Measurements from ENCODE around the gene MGAT3.

MGAT3 gene

GRCh38 chr22:39479254-39479653, 22.4 kb downstream of the MGAT3 start:
- in situ Hi-C loops (cut with MboI; ENCODE audit: low sequenced_read_pairs, unreplicated experiment), result no loop called here
- no peak for DNase-seq (ENCODE audit: low spot score)
- no peak for TF ChIP-seq CTCF (IDR thresholded peaks at IDR 0.05; ENCODE audit: borderline replicate concordance, control extremely low read depth, extremely low read depth, insufficient read depth, missing control alignments)

- TF ChIP-seq CTCF (IDR thresholded peaks at IDR 0.05; ENCODE audit: borderline replicate concordance, control extremely low read depth, extremely low read depth, insufficient read depth, missing control alignments), result no peak
- no peak for DNase-seq (ENCODE audit: low spot score)
- in situ Hi-C loops (cut with MboI; ENCODE audit: low sequenced_read_pairs, unreplicated experiment), result no loop called here
Observed at GRCh38 chr22:39480557-39480956, 23.7 kb downstream of the MGAT3 start.

- no peak for DNase-seq (ENCODE audit: low spot score)
Observed at GRCh38 chr22:39481054-39481453, 24.2 kb downstream of the MGAT3 start.

GRCh38 chr22:39481595-39481994, 24.8 kb downstream of the MGAT3 start:
- no peak for TF ChIP-seq CTCF (IDR thresholded peaks at IDR 0.05; ENCODE audit: borderline replicate concordance, control extremely low read depth, extremely low read depth, insufficient read depth, missing control alignments)
- in situ Hi-C loops (cut with MboI; ENCODE audit: low sequenced_read_pairs, unreplicated experiment), result no loop called here
- DNase-seq (ENCODE audit: low spot score), result no peak

More at GRCh38 chr22:39481054-39481453, 24.2 kb downstream of the MGAT3 start:
- in situ Hi-C loops (cut with MboI; ENCODE audit: low sequenced_read_pairs, unreplicated experiment), result no loop called here
- no peak for TF ChIP-seq CTCF (IDR thresholded peaks at IDR 0.05; ENCODE audit: borderline replicate concordance, control extremely low read depth, extremely low read depth, insufficient read depth, missing control alignments)

GRCh38 chr22:39482768-39483167, 26.0 kb downstream of the MGAT3 start:
- in situ Hi-C loops (cut with MboI; ENCODE audit: low sequenced_read_pairs, unreplicated experiment), result no loop called here
- TF ChIP-seq CTCF (IDR thresholded peaks at IDR 0.05; ENCODE audit: borderline replicate concordance, control extremely low read depth, extremely low read depth, insufficient read depth, missing control alignments), result no peak
- DNase-seq (ENCODE audit: low spot score), result no peak

GRCh38 chr22:39486951-39487825, 30.4 kb downstream of the MGAT3 start:
- TF ChIP-seq CTCF (IDR thresholded peaks at IDR 0.05; ENCODE audit: borderline replicate concordance, control extremely low read depth, extremely low read depth, insufficient read depth, missing control alignments), result no peak
- no peak for DNase-seq (ENCODE audit: low spot score)
- in situ Hi-C loops (cut with MboI; ENCODE audit: low sequenced_read_pairs, unreplicated experiment), result no loop called here

Data from GM13976 (cell line).